PC-9 (cell line): Measurements from ENCODE around the gene FN3KRP.

Source experiments
- EZH2 ChIP-seq: fragments of 200-600 bp; sonication (generic); IDR thresholded peaks from 2 replicates; pipeline ENCODE4 v1.8.0; 2017; ENCODE audit warnings: antibody characterized with exemption, low read depth
- TF ChIP-seq, protein P1 (sequence below): fragments of 200-600 bp; sonication (generic); conservative IDR thresholded peaks from 2 replicates; pipeline ENCODE4 v1.6.1; 2017; ENCODE audit warnings: mixed run types, antibody characterized with exemption, mild to moderate bottlenecking, moderate library complexity

DNA sequence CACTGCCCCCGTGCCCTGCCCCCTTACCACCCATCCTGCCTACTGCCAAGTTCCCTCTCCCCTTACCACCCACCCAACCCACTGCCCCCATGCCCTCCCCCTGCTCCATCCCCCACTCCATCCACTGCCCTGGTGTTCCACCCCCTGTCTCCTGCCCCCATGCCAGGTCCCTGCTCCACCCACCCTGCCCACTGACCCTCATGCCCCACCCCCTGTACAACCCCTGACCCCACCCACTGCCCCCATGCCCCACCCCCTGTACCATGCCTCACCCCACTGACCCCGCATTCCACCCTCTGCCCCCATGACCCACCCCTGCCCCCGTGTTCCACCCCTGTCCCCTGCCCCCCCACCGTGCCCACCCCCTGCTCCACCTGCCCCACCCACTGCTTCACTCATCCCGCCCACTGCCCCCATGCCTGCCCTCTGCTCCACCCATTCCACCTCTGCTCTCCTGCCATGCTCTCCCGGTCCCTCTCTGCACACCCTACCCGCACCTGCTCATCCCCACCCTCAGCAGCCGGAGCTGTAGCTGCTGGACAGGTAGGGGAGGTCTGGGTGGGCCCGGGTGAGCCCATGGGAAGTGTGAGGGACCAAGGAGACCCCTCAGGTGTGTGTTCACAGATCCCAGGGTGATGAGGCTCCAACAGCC, 7.4 kb upstream of the FN3KRP start:
- TF ChIP-seq, protein P1, sequence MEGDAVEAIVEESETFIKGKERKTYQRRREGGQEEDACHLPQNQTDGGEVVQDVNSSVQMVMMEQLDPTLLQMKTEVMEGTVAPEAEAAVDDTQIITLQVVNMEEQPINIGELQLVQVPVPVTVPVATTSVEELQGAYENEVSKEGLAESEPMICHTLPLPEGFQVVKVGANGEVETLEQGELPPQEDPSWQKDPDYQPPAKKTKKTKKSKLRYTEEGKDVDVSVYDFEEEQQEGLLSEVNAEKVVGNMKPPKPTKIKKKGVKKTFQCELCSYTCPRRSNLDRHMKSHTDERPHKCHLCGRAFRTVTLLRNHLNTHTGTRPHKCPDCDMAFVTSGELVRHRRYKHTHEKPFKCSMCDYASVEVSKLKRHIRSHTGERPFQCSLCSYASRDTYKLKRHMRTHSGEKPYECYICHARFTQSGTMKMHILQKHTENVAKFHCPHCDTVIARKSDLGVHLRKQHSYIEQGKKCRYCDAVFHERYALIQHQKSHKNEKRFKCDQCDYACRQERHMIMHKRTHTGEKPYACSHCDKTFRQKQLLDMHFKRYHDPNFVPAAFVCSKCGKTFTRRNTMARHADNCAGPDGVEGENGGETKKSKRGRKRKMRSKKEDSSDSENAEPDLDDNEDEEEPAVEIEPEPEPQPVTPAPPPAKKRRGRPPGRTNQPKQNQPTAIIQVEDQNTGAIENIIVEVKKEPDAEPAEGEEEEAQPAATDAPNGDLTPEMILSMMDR, result no peak
- no peak for TF ChIP-seq EZH2
